Renal cortex interstitium (tissue), 11 donors: Measurements from ENCODE around the gene C1QTNF12. TPM values are rescaled to one million over a fixed set of nuclear protein-coding genes. Genes with fewer than 3 reads are reported as not detected.
"Not testable (repeated sequence)": the region's sequence is repeated elsewhere in the genome, so short reads cannot be mapped to it uniquely, and the experiment has no call there.

Source experiments
- DNase-seq, 11 donors: peaks; one replicate each; pipeline ENCODE4 v3.0.0-alpha.2; 2013; ENCODE audit warnings: low read depth in 9 of 11, low spot score in 4 of 11; ENCODE audit errors: extremely low read depth in 1 of 11
- polyA plus RNA-seq, 3 donors: library from polyadenylated mRNA; unstranded; fragments of 120-200 nt; gene quantifications; one replicate each; pipeline ENCODE4 v1.2.1, GENCODE V29; 2013; ENCODE audit not compliant: insufficient read length in 3 of 3

Gene C1QTNF12
- polyA plus RNA-seq, 3 donors = 7.5 to 17.4 (median 12.2) TPM

DNA sequence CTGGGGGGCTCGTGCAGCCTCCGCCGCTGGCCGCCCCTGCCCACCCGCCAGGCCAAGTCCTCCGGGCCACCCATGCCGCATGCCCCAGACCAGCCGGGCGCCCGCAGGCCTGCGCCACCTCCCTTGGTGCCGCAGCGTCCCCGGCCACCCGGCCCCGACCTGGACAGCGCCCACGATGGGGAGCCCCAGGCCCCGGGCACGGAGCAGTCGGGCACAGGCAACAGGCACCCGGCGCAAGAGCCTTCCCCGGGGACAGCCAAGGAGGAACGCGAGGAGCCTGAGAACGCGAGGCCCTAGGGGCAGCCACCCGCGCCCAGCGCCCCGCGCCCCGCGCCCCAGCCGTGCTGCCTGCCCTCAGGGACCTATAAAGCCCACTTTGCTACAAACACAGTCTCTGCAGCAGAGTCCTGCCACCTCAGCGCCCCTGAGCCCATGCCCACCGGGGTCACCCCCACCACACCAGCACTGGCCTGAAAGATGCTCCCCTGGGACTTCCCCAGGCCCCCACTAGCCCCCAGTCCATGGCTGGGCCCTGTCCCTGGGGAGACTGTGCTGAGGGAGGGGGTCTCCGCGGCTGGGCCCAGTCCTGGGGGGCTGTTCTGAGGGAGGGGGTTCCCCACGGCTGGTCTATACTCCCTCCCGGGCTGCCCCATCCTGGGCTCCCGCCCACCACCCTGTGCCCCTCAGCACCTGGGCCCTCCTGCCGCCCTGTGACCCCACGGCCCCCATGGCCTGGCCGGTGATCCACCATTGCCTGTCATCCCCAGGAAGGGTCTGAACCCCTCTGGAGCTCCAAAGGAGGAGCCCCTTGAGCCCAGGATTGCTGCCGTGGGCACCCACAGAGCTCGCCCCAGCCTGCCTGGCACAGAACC is 48.7 kb downstream of the C1QTNF12 start:
- DNase-seq = no peak

DNA sequence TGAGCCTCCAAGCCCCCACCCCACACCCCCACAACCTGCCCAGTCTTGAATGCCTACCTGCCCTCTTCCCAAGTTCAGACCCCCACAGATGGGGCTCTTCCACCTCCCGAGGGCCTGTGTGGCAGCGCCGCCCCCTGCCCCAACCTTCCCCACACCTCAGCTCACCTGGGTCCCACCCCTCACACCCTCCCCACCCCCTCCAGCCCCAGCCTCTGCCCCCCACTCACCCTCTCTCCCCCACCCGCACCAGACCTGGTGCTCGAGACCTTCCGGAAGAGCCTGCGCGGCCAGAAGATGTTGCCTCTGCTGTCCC is 49.4 kb downstream of the C1QTNF12 start:
- no peak for DNase-seq

DNA sequence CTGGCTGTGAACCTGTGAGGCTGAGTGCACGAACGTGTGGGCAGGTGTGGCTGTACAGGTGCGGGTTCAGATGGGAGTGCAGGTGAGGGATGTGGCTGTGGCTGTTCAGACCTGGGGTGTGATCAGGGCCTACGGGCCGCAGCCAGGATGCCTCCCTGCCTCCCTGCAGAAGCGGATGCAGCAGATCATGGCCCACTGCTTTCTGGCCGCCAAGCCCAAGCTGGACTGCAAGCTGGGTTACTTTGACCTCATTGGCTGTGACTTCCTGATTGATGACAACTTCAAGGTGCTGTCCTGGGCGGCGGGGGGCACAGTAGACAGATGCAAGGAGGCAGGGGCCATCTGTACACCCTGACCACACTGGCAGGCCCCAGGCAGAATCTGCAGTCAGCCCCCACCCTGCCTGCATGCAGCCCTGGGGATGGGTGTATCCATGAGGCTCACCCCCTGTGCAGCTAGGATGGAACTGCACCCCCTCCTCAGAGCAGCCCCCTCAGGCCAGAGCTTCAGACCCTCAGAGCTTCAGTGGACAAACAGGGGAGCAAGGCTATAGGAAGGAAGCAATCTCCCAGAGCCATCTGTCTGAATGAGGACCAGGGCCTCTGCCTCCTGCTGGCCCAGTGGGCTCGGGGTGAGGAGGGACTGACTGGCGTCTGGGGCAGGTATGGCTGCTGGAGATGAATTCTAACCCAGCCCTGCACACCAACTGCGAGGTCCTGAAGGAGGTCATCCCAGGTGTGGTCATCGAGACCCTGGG is 49.9 kb downstream of the C1QTNF12 start:
- no peak for DNase-seq

DNA sequence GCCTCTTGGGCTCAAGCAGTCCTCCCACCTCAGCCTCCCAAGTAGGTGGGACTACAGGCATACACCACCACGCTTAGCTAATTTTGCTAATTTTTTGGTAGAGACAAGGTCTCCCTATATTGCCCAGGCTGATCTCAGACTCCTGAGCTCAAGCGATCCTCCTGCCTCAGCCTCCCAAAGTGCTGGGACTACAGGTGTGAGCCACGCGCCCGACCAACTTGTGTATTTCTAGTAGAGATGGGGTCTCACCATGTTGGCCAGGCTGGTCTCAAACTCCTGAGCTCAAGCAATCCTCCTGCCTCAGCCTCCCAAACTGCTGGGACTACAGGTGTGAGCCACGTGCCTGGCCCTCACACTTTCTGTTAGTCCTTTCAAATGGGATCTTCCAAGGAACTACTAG is 50.8 kb downstream of the C1QTNF12 start:
- not testable (repeated sequence) for DNase-seq

DNA sequence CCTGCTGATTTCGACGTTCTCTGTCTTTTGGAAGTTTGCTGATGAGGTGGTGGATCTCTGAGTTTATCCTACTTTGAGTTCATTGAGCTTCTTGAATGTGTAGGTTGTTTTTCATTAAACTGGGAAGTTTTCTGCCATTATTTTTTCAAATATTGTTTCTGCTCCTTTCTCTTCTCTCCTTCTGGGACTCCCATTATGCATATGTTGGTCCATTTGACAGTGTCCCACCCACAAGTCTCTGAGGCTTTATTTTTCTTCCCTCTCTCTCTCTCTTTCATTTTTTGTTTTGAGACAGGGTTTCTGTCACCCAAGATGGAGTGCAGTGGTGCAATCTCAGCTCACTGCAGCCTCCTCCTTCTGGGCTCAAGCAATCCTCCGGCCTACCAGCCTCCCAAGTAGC is 51.8 kb downstream of the C1QTNF12 start:
- DNase-seq = no peak

Other genes starting within 250 kb of the C1QTNF12 start
- 10 to 100 TPM; 17.3 to 50.1 (median 39.7) TPM for gene HES4, start 246.6 kb downstream of the C1QTNF12 start, polyA plus RNA-seq
- gene ISG15, start 233.2 kb downstream of the C1QTNF12 start, polyA plus RNA-seq = 10 to 100 TPM in 2 of 3 donors, 1 to 10 TPM in 1; 9.0 to 21.7 (median 15.5) TPM
- gene AGRN, start 226.6 kb downstream of the C1QTNF12 start, polyA plus RNA-seq = 100 to 1,000 TPM; 188 to 295 (median 282) TPM
- gene RNF223, start 172.4 kb downstream of the C1QTNF12 start, polyA plus RNA-seq = under 1 TPM; 0.30 to 0.82 (median 0.39) TPM
- 10 to 100 TPM in 2 of 3 donors, 1 to 10 TPM in 1; 6.4 to 20.1 (median 14.1) TPM for gene C1orf159, start 130.6 kb downstream of the C1QTNF12 start, polyA plus RNA-seq
- under 1 TPM; 0.30 to 0.88 (median 0.50) TPM for gene TTLL10, start 72.8 kb downstream of the C1QTNF12 start, polyA plus RNA-seq
- under 1 TPM; 0.20 to 0.80 (median 0.43) TPM for gene TNFRSF18, start 40.1 kb downstream of the C1QTNF12 start, polyA plus RNA-seq
- gene TNFRSF4, start 32.6 kb downstream of the C1QTNF12 start, polyA plus RNA-seq = 1 to 10 TPM; 1.1 to 3.0 (median 2.4) TPM
- 100 to 1,000 TPM; 106 to 141 (median 132) TPM for gene SDF4, start 14.7 kb downstream of the C1QTNF12 start, polyA plus RNA-seq
- gene B3GALT6, start 14.5 kb downstream of the C1QTNF12 start, polyA plus RNA-seq = 10 to 100 TPM; 20.9 to 22.5 (median 21.3) TPM
- gene UBE2J2, start 27.1 kb upstream of the C1QTNF12 start, polyA plus RNA-seq = 10 to 100 TPM; 44.5 to 58.5 (median 53.4) TPM
- gene SCNN1D, start 33.7 kb upstream of the C1QTNF12 start, polyA plus RNA-seq = 10 to 100 TPM in 1 of 3 donors, 1 to 10 TPM in 2; 3.9 to 10.5 (median 5.8) TPM
- gene ACAP3, start 61.2 kb upstream of the C1QTNF12 start, polyA plus RNA-seq = 10 to 100 TPM; 22.4 to 39.1 (median 38.3) TPM
- gene PUSL1, start 61.9 kb upstream of the C1QTNF12 start, polyA plus RNA-seq = 10 to 100 TPM in 2 of 3 donors, 1 to 10 TPM in 1; 4.5 to 10.4 (median 10.0) TPM
- 100 to 1,000 TPM; 107 to 159 (median 117) TPM for gene INTS11, start 77.9 kb upstream of the C1QTNF12 start, polyA plus RNA-seq
- gene CPTP, start 78.1 kb upstream of the C1QTNF12 start, polyA plus RNA-seq = 10 to 100 TPM; 10.0 to 18.0 (median 16.0) TPM
- under 1 TPM; 0.31 to 0.52 (median 0.47) TPM for gene TAS1R3, start 84.6 kb upstream of the C1QTNF12 start, polyA plus RNA-seq
- gene DVL1, start 102.7 kb upstream of the C1QTNF12 start, polyA plus RNA-seq = 10 to 100 TPM; 23.6 to 45.9 (median 42.6) TPM
- 100 to 1,000 TPM; 145 to 202 (median 196) TPM for gene MXRA8, start 111.8 kb upstream of the C1QTNF12 start, polyA plus RNA-seq
- gene AURKAIP1, start 128.5 kb upstream of the C1QTNF12 start, polyA plus RNA-seq = 10 to 100 TPM; 52.0 to 89.3 (median 86.3) TPM
- gene CCNL2, start 152.6 kb upstream of the C1QTNF12 start, polyA plus RNA-seq = 100 to 1,000 TPM; 241 to 386 (median 255) TPM
- gene MRPL20, start 160.6 kb upstream of the C1QTNF12 start, polyA plus RNA-seq = 100 to 1,000 TPM; 115 to 120 (median 120) TPM
- 10 to 100 TPM in 2 of 3 donors, 1 to 10 TPM in 1; 8.3 to 14.7 (median 10.6) TPM for gene ANKRD65, start 174.6 kb upstream of the C1QTNF12 start, polyA plus RNA-seq
- gene VWA1, start 189.0 kb upstream of the C1QTNF12 start, polyA plus RNA-seq = 10 to 100 TPM; 31.6 to 74.6 (median 62.4) TPM
- gene ATAD3C, start 203.0 kb upstream of the C1QTNF12 start, polyA plus RNA-seq = 1 to 10 TPM; 2.2 to 5.5 (median 2.9) TPM
- 10 to 100 TPM; 11.6 to 28.5 (median 15.1) TPM for gene ATAD3B, start 225.0 kb upstream of the C1QTNF12 start, polyA plus RNA-seq